ENCODE results near the gene GZMB.
"Not testable (repeated sequence)": the region's sequence is repeated elsewhere in the genome, so short reads cannot be mapped to it uniquely, and the experiment has no call there.

The GZMB gene

GRCh38 chr14:24609655-24610344 lies 24.2 kb downstream of the GZMB start, which contains the start of gene GZMH:
GZMH (minus strand) TSS chr14:24609685; CDS start chr14:24609613, 72 bp downstream.
- peaks cover 86% of the 10 kb centered on the region for H3K4me1 Mint-ChIP-seq (ENCODE audit: low read depth)
- H3K36me3 Mint-ChIP-seq (ENCODE audit: low read depth): no peaks in the 10 kb centered on the region
- no peaks in the 10 kb centered on the region for H3K27me3 Mint-ChIP-seq
- H3K27ac Mint-ChIP-seq: peak within 1 kb of the TSS; percentile 88
- peaks cover 9% of the 10 kb centered on the region for H3K9me3 Mint-ChIP-seq
- peak within 1 kb of the TSS; percentile 83 for H3K4me3 Mint-ChIP-seq

GRCh38 chr14:24607635-24608514 lies 26.1 kb downstream of the GZMB start:
- Mint-ChIP-seq H3K4me3 (peak overlapping the region; percentile 83), H3K27ac (peak overlapping the region; percentile 51), H3K4me1 (ENCODE audit: low read depth) (peaks cover 74% of the 10 kb centered on the region), H3K36me3 (ENCODE audit: low read depth) (no peaks in the 10 kb centered on the region), H3K27me3 (no peaks in the 10 kb centered on the region), H3K9me3 (peaks cover 9% of the 10 kb centered on the region)

- Mint-ChIP-seq H3K9me3 (peaks cover 9% of the 10 kb centered on the region), H3K4me1 (ENCODE audit: low read depth) (peaks cover 66% of the 10 kb centered on the region), H3K36me3 (ENCODE audit: low read depth) (no peaks in the 10 kb centered on the region)
These were observed 26.9 kb downstream of the GZMB start for GRCh38 chr14:24607081-24607480.

GRCh38 chr14:24606297-24606696 lies 27.7 kb downstream of the GZMB start:
- Mint-ChIP-seq H3K27ac (peak overlapping the region; percentile 98), H3K36me3 (ENCODE audit: low read depth) (no peaks in the 10 kb centered on the region), H3K4me1 (ENCODE audit: low read depth) (peaks cover 58% of the 10 kb centered on the region), H3K27me3 (no peaks in the 10 kb centered on the region), H3K4me3 (peak overlapping the region; percentile 83), H3K9me3 (peaks cover 3% of the 10 kb centered on the region)

More at GRCh38 chr14:24607081-24607480, 26.9 kb downstream of the GZMB start:
- peak overlapping the region; percentile 61 for H3K27ac Mint-ChIP-seq
- no peaks in the 10 kb centered on the region for H3K27me3 Mint-ChIP-seq
- H3K4me3 Mint-ChIP-seq: peak overlapping the region; percentile 83

- Mint-ChIP-seq H3K36me3 (ENCODE audit: low read depth) (no peaks in the 10 kb centered on the region), H3K27ac (peak overlapping the region; percentile 98), H3K9me3 (no peaks in the 10 kb centered on the region), H3K4me1 (ENCODE audit: low read depth) (peaks cover 54% of the 10 kb centered on the region), H3K27me3 (no peaks in the 10 kb centered on the region), H3K4me3 (peak overlapping the region; percentile 83)
These were observed 28.4 kb downstream of the GZMB start for GRCh38 chr14:24605435-24606190.

GRCh38 chr14:24597403-24597802 lies 36.6 kb downstream of the GZMB start:
- no peak overlapping the region for H3K27ac Mint-ChIP-seq
- no peak overlapping the region for H3K4me3 Mint-ChIP-seq
- peaks cover 30% of the 10 kb centered on the region for H3K9me3 Mint-ChIP-seq
- peaks cover 3% of the 10 kb centered on the region for H3K4me1 Mint-ChIP-seq (ENCODE audit: low read depth)
- H3K36me3 Mint-ChIP-seq (ENCODE audit: low read depth): peaks cover 10% of the 10 kb centered on the region
- peaks cover 11% of the 10 kb centered on the region for H3K27me3 Mint-ChIP-seq

- peaks cover 17% of the 10 kb centered on the region for H3K27me3 Mint-ChIP-seq
- H3K4me3 Mint-ChIP-seq: no peak overlapping the region
- peaks cover 10% of the 10 kb centered on the region for H3K36me3 Mint-ChIP-seq (ENCODE audit: low read depth)
- H3K9me3 Mint-ChIP-seq: peaks cover 33% of the 10 kb centered on the region
- peaks cover 3% of the 10 kb centered on the region for H3K4me1 Mint-ChIP-seq (ENCODE audit: low read depth)
- no peak overlapping the region for H3K27ac Mint-ChIP-seq
These were observed 38.7 kb downstream of the GZMB start for GRCh38 chr14:24595073-24595808.

- peaks cover 20% of the 10 kb centered on the region for H3K27me3 Mint-ChIP-seq
These were observed 43.0 kb downstream of the GZMB start for GRCh38 chr14:24591004-24591403.

GRCh38 chr14:24584402-24584801 lies 49.6 kb downstream of the GZMB start:
- H3K36me3 Mint-ChIP-seq (ENCODE audit: low read depth); H3K27ac Mint-ChIP-seq; H3K4me3 Mint-ChIP-seq; H3K27me3 Mint-ChIP-seq; H3K4me1 Mint-ChIP-seq (ENCODE audit: low read depth): not testable (repeated sequence)
- peaks cover 18% of the 10 kb centered on the region for H3K9me3 Mint-ChIP-seq

More at GRCh38 chr14:24591004-24591403, 43.0 kb downstream of the GZMB start:
- not testable (repeated sequence) for H3K27ac Mint-ChIP-seq; H3K4me1 Mint-ChIP-seq (ENCODE audit: low read depth); H3K36me3 Mint-ChIP-seq (ENCODE audit: low read depth); H3K4me3 Mint-ChIP-seq
- H3K9me3 Mint-ChIP-seq: peaks cover 25% of the 10 kb centered on the region
